Adrenal gland (tissue), 12 donors: ENCODE measurements around the gene ACSS2. TPM values are rescaled to one million over a fixed set of nuclear protein-coding genes. Genes with fewer than 3 reads are reported as not detected.

ENCODE experiments used
- DNase-seq, 7 donors: peaks; one replicate each; pipeline ENCODE4 v3.0.0-alpha.2; 2019 to 2020
- H3K27ac ChIP-seq, 5 donors: fragments of 200-600 bp; sonication (generic) in 4 of 5; 1 replicate in 3 of 5; 2 replicates in 2 of 5; pipeline versions ENCODE4 v1.5.1 to v1.8.0; 2016 to 2020; ENCODE audit warnings: mild to moderate bottlenecking in 1 of 5
- H3K27me3 ChIP-seq: fragments of 200-600 bp; 2 replicates; pipeline ENCODE4 v1.8.0; 2021
- H3K36me3 ChIP-seq, 2 donors: fragments of 200-600 bp; replicated peaks in 1 of 2; 1 replicate in 1 of 2; 2 replicates in 1 of 2; pipeline versions ENCODE4 v1.5.1 to v1.8.0; 2018 to 2022
- H3K4me1 ChIP-seq, 2 donors: fragments of 200-600 bp; replicated peaks in 1 of 2; 1 replicate in 1 of 2; 2 replicates in 1 of 2; pipeline versions ENCODE4 v1.5.1 to v1.8.0; 2018 to 2021
- H3K4me3 ChIP-seq, 4 donors: fragments of 200-600 bp; sonication (generic) in 3 of 4; one replicate each; pipeline ENCODE4 v1.5.1; 2016 to 2018
- H3K9me3 ChIP-seq, 3 donors: fragments of 200-600 bp; sonication (generic) in 1 of 3; replicated peaks in 1 of 3; 1 replicate in 2 of 3; 2 replicates in 1 of 3; pipeline versions ENCODE4 v1.5.1 to v1.8.0; 2016 to 2021
- POLR2A ChIP-seq, 2 donors: fragments of 450-650 bp; IDR thresholded peaks; one replicate each; pipeline ENCODE4 v1.6.1; 2017; ENCODE audit warnings: antibody characterized with exemption in 2 of 2, mild to moderate bottlenecking in 2 of 2, moderate library complexity in 1 of 2
- WGBS, 4 donors: extraction: QIAGEN DNeasy Blood & Tissue Kit in 2 of 4; methylation state at CpG; one replicate each; pipeline versions ENCODE4 v1.1.5 to v1.1.7; 2013 to 2017; 5-methylcytosine and 5-hydroxymethylcytosine counted together
- intact Hi-C, 2 donors: fragments of 100-400 bp; cut with DNase I; formaldehyde crosslinking; loops; one replicate each; pipeline versions ENCODE4 v1.14.1 to v1.15.0; 2022 to 2023
- polyA plus RNA-seq, 3 donors: library from polyadenylated mRNA; stranded (reverse); fragments of 200-250 nt in 2 of 3; fragments of 350-450 nt in 1 of 3; fragmentation: Illumina TruSeq in 1 of 3; extraction: RNeasy Lipid Tissue Mini Kit (QIAGEN cat#74804) in 1 of 3; gene quantifications; one replicate each; pipeline ENCODE4 v1.2.3, GENCODE V29; 2013 to 2014
- total RNA-seq, 9 donors: library from RNA; depleted of rRNA in 4 of 9; stranded (reverse); fragments of >200 nt in 4 of 9; fragments of 120-200 nt in 1 of 9; fragmentation: NEBNext Ultra II Directional in 1 of 9; extraction: Animal tissue kit (Norgen Biotek cat#: 25700) in 1 of 9; gene quantifications; one replicate each; pipeline versions ENCODE4 v1.1.0 to v1.2.4, GENCODE V29; 2013 to 2023
- TF ChIP-seq, protein P1 (sequence below), 6 experiments: fragments of 450-650 bp in 4 of 6; fragments of 200-600 bp in 2 of 6; sonication (generic) in 1 of 6; IDR thresholded peaks; 1 replicate in 5 of 6; 2 replicates in 1 of 6; pipeline versions ENCODE4 v1.5.1 to v1.8.0; 2016 to 2021; ENCODE audit warnings: antibody characterized with exemption in 6 of 6, mild to moderate bottlenecking in 2 of 6, moderate library complexity in 1 of 6
- donor health status: healthy with polysubstance abuse.
- donor health status: Bipolar disorder and iron deficiency.
- donor health status: DM: yes; HTN: yes; CAD: no.
- donor health status: DM: no; HTN: no; CAD: no.
- donor health status: DM: no; HTN: no; CAD: no.
- donor health status: DM: yes; HTN: yes; CAD: no.

The ACSS2 gene
- total and polyA plus RNA-seq, 12 donors: 81.4 to 386 (median 153) TPM

DNA sequence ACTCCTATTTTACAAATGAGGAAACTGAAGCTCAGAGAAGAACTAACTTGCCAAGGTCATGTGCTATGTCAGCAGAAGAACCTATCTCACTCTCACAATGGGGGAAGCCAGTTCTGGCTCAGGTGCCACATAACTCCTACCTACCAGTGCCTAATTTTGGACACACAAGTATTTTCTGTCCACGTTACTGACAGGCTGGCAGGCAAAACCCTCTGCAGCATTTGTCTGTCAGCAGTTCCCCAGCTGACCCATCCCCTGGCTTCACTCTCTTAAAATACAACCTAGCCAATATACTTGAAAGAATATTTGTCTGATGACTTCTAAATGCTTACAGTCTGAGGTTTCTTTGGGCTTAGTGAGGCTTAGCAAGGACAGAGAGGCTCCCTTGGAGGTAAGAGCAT, 63.7 kb downstream of the ACSS2 start:
- no peak overlapping the region for H3K4me3 ChIP-seq
- intact Hi-C loops: no loop called here
- peaks cover 0 to 6% of the 10 kb centered on the region in 2 donors for H3K4me1 ChIP-seq
- no peak for DNase-seq
- no peak overlapping the region for H3K27ac ChIP-seq
- no peaks in the 10 kb centered on the region for H3K27me3 ChIP-seq
- H3K36me3 ChIP-seq: peaks cover 0 to 45% of the 10 kb centered on the region in 2 donors
- H3K9me3 ChIP-seq: no peaks in the 10 kb centered on the region
- no peak for TF ChIP-seq POLR2A (IDR thresholded peaks at IDR 0.05)
- TF ChIP-seq, protein P1, sequence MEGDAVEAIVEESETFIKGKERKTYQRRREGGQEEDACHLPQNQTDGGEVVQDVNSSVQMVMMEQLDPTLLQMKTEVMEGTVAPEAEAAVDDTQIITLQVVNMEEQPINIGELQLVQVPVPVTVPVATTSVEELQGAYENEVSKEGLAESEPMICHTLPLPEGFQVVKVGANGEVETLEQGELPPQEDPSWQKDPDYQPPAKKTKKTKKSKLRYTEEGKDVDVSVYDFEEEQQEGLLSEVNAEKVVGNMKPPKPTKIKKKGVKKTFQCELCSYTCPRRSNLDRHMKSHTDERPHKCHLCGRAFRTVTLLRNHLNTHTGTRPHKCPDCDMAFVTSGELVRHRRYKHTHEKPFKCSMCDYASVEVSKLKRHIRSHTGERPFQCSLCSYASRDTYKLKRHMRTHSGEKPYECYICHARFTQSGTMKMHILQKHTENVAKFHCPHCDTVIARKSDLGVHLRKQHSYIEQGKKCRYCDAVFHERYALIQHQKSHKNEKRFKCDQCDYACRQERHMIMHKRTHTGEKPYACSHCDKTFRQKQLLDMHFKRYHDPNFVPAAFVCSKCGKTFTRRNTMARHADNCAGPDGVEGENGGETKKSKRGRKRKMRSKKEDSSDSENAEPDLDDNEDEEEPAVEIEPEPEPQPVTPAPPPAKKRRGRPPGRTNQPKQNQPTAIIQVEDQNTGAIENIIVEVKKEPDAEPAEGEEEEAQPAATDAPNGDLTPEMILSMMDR (IDR thresholded peaks at IDR 0.05): no peak
- 70 to 90% (median 81%) methylated on average over 1 of the region's 1 CpG for WGBS, 4 donors

DNA sequence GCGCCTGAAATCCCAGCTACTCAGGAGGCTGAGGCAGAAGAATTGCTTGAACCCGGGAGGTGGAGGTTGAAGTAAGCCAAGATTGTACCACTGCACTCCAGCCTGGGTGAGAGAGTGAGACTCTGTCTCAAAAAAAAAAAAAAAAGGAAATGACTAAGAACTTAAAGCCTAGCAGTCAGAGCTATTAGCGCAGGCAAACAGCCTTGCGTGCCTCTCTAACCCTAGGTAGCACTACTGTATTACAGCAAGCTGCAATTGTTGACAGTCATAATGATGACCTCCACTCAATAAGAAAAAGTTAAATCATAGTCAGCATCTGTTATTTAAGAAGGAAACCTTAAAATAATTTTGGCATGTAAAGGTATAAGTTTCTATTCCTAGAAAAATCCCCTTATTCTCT, 64.8 kb downstream of the ACSS2 start:
- DNase-seq: no peak
- 75 to 92% (median 88%) methylated on average over 4 of the region's 4 CpGs for WGBS, 4 donors
- H3K27me3 ChIP-seq: no peaks in the 10 kb centered on the region
- no peak overlapping the region for H3K4me3 ChIP-seq
- no peaks in the 10 kb centered on the region for H3K9me3 ChIP-seq
- TF ChIP-seq, protein P1 (IDR thresholded peaks at IDR 0.05): no peak
- no peak for TF ChIP-seq POLR2A (IDR thresholded peaks at IDR 0.05)
- H3K36me3 ChIP-seq: peaks cover 0 to 52% of the 10 kb centered on the region in 2 donors
- H3K27ac ChIP-seq: no peak overlapping the region
- peaks cover 0 to 6% of the 10 kb centered on the region in 2 donors for H3K4me1 ChIP-seq
- intact Hi-C loops: no loop called here

DNA sequence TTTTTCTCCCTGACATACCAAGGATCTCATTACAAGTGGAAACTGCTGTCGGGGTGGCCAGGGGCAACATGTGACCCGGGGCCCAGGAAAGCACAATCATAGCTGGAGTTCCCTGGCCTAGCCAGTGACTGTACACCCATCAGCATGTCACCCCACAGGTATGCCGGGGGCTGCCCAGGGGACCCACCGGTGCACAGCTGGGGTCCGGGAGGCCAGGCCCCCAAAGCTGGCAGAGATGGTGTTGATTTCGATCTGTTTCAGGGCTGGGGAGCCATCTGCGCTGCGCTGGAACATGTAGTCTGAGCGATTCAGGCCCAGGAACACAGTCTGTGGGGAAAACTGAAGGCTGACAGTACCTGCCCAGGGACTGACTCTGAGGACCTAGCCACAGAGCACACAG, 65.9 kb downstream of the ACSS2 start:
- Histone ChIP-seq H3K27me3 (no peaks in the 10 kb centered on the region), H3K36me3 (peaks cover 0 to 52% of the 10 kb centered on the region in 2 donors), H3K9me3 (no peaks in the 10 kb centered on the region), H3K4me1 (peaks cover 0 to 11% of the 10 kb centered on the region in 2 donors), H3K4me3 (no peak overlapping the region), H3K27ac (no peak overlapping the region)
- intact Hi-C loops: no loop called here
- 93 to 97% (median 94%) methylated on average over 5 to 9 of the region's 9 CpGs for WGBS, 4 donors
- DNase-seq: no peak
- no peak for TF ChIP-seq POLR2A (IDR thresholded peaks at IDR 0.05)
- TF ChIP-seq, protein P1 (IDR thresholded peaks at IDR 0.05): no peak

DNA sequence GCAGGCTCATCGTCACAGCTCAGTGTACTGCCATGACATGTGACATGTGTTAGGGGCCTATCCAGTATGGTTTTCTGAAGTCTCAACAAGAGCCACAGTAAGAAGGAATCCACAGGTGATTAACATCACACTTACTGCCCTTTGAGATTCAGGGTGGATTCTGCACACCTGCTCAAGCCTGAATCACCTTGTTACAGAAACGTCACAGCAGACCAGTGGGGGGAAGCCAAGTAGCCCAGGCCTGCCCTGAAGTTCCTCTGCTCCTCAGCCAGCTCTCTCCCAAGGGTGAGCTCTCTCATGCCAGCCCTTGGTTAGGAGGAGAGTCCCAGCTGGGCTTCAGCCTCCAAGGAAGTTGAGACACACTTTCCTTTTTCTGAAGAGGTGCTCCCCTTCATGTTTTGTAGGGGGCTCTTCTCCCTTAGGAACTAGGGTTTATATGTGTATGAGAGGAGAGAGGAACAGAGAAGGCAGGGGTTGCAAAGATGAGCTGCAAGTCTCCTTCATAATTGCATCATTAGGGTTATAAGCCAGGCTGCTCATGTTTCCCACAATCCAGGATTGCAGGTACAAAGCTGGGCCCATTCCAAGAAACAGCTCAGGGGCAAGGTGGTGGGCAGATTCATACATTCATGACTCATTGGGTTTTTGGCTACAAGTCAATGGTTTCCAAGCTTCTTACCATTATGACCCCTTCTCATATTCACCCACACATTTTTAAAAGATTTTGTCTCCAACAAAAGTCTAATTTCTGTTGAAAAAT, 67.6 kb downstream of the ACSS2 start:
- intact Hi-C loops: no loop called here
- TF ChIP-seq POLR2A (IDR thresholded peaks at IDR 0.05): no peak
- TF ChIP-seq, protein P1 (IDR thresholded peaks at IDR 0.05): no peak
- Histone ChIP-seq H3K4me1 (peaks cover 0 to 5% of the 10 kb centered on the region in 2 donors), H3K27ac (no peak overlapping the region), H3K9me3 (no peaks in the 10 kb centered on the region), H3K4me3 (no peak overlapping the region), H3K36me3 (peaks cover 0 to 43% of the 10 kb centered on the region in 2 donors), H3K27me3 (no peaks in the 10 kb centered on the region)
- WGBS, 4 donors: 88 to 100% (median 92%) methylated on average over 1 to 2 of the region's 2 CpGs
- no peak for DNase-seq
